ENCODE measurements around the gene BBS9. TPM values are rescaled to one million over a fixed set of nuclear protein-coding genes. Genes with fewer than 3 reads are reported as not detected.

Gene BBS9
- polyA plus RNA-seq, 4 donors = 2.0 to 8.8 (median 3.0) TPM

DNA sequence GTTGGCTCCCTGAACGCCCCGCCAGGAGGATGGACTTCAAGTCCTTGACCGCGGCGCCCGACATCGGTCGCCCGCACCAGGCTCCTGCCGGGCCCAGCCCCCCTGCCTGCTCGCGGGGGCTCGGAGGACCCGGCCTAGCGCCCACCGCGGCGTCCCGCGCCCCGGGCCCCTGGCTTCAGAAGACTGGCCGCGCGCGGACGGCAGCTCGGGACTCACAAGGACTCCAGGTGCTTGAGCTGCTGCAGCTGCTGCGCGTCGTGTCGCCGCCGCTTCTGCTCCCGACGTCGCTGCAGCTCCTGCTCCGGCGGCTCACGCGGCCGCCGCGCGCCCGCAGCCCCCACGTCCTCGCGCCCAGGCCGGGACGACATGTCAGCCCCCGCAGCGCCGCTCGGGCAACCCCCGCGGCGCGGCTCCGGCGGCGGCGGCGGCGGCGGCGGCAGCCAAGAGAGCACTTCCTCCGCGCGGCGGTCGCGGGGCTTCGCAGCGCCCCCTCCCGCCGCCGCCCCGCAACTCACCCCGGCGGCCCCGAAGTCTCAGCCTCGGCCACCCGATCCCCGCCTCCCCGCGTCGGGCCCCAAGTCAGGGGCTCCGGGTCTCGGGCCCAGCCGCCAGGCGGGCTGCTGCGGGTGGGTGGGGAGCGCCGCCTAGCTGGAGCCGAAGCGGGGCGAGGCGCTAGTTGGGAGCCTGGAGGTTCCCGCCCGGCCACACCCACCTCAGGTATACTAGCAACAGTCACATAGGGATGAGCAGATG lies 20.2 kb upstream of the BBS9 start, which contains the start of gene RP9:
RP9 (minus strand) TSS at position 400 of the 753 bp plus-strand sequence; CDS start at position 368, 32 bp downstream.
- Histone ChIP-seq H3K36me3 (ENCODE audit: control insufficient read depth in 3 of 3, insufficient read depth in 2 of 3, low read depth in 1 of 3, low read length in 3 of 3) (no peaks in the 10 kb centered on the region), H3K9me3 (ENCODE audit: control insufficient read depth in 2 of 2, insufficient read depth in 1 of 2, low read depth in 1 of 2, low read length in 1 of 2) (no peaks in the 10 kb centered on the region), H3K4me3 (ENCODE audit: low read depth in 1 of 3, low read length in 3 of 3) (peak within 1 kb of the TSS; percentile 61 to 99 (median 86)), H3K27ac (ENCODE audit: low read depth in 1 of 3, low read length in 2 of 3) (peak within 1 kb of the TSS; percentile 29 to 82 (median 75)), H3K4me1 (ENCODE audit: control insufficient read depth in 3 of 3, insufficient read depth in 2 of 3, low read depth in 1 of 3, low read length in 2 of 3) (peaks cover 2 to 14% (median 4%) of the 10 kb centered on the region in 3 donors), H3K27me3 (ENCODE audit: control insufficient read depth in 3 of 3, insufficient read depth in 3 of 3, low read length in 3 of 3) (no peaks in the 10 kb centered on the region)
- 0 to 1% (median 0%) methylated on average over 62 to 100 of the region's 100 CpGs for WGBS, 3 donors
- DNase-seq (peak; percentile 66 to 91), FAIRE-seq (no peak)

DNA sequence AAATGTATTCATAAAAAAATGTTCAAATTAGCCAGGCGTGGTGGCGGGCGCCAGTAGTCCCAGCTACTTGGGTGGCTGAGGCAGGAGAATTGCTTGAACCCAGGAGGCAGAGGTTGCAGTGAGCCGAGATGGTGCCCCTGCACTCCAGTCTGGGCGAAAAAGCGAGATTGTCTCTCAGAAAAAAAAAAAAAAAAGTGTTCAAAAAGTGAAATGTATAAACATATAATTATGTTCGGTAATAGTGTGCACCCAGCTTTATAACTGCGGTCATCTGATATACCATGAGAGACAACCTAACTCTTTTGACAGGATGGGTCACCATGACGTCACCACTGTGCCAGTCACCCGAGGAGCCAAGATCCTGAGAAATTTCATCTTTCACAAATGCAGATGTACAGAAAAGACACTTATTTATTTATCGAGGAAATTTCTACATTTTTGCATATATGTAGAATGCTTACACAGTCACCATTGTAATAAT lies 19.6 kb upstream of the BBS9 start:
- FAIRE-seq = no peak

DNA sequence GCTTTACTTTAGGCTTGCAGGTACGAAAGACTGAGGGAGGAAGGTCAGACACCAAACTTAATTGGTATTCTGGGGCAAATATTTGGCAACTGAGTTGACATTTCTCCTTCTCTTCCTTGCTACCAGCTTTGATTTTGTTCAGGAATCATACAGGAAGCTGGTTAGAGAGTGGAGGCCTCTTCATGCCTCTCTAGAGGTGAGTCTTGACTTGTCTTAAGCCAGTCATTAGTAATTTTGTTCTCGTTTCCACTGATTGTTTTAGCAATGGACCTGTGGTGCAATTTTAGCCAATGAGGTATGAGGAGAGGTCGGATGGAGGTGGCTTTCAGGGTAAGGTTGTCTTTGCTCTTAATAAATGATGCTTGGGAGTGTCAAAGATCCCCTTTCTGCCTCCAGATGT lies 17.8 kb upstream of the BBS9 start:
- FAIRE-seq = no peak
- no peak for DNase-seq
- Histone ChIP-seq H3K27me3 (ENCODE audit: control insufficient read depth in 3 of 3, insufficient read depth in 3 of 3, low read length in 3 of 3) (no peaks in the 10 kb centered on the region), H3K9me3 (ENCODE audit: control insufficient read depth in 2 of 2, insufficient read depth in 1 of 2, low read depth in 1 of 2, low read length in 1 of 2) (no peaks in the 10 kb centered on the region), H3K4me3 (ENCODE audit: low read depth in 1 of 3, low read length in 3 of 3) (no peak overlapping the region), H3K4me1 (ENCODE audit: control insufficient read depth in 3 of 3, insufficient read depth in 2 of 3, low read depth in 1 of 3, low read length in 2 of 3) (peaks cover 2 to 14% (median 4%) of the 10 kb centered on the region in 3 donors), H3K27ac (ENCODE audit: low read depth in 1 of 3, low read length in 2 of 3) (no peak overlapping the region), H3K36me3 (ENCODE audit: control insufficient read depth in 3 of 3, insufficient read depth in 2 of 3, low read depth in 1 of 3, low read length in 3 of 3) (no peaks in the 10 kb centered on the region)
- 60 to 67% (median 65%) methylated on average over 3 of the region's 3 CpGs for WGBS, 3 donors

More for the DNA sequence above, 19.6 kb upstream of the BBS9 start:
- Histone ChIP-seq H3K4me3 (ENCODE audit: low read depth in 1 of 3, low read length in 3 of 3) (peak overlapping the region in 2 of 3 donors; percentile 46 to 99), H3K36me3 (ENCODE audit: control insufficient read depth in 3 of 3, insufficient read depth in 2 of 3, low read depth in 1 of 3, low read length in 3 of 3) (no peaks in the 10 kb centered on the region), H3K4me1 (ENCODE audit: control insufficient read depth in 3 of 3, insufficient read depth in 2 of 3, low read depth in 1 of 3, low read length in 2 of 3) (peaks cover 2 to 14% (median 4%) of the 10 kb centered on the region in 3 donors), H3K27me3 (ENCODE audit: control insufficient read depth in 3 of 3, insufficient read depth in 3 of 3, low read length in 3 of 3) (no peaks in the 10 kb centered on the region), H3K9me3 (ENCODE audit: control insufficient read depth in 2 of 2, insufficient read depth in 1 of 2, low read depth in 1 of 2, low read length in 1 of 2) (no peaks in the 10 kb centered on the region), H3K27ac (ENCODE audit: low read depth in 1 of 3, low read length in 2 of 3) (peak overlapping the region in 1 of 3 donors; percentile 27)
- WGBS, 3 donors = 12 to 21% (median 20%) methylated on average over 11 of the region's 11 CpGs
- DNase-seq = peak in 1 of 2 donors; percentile 6

DNA sequence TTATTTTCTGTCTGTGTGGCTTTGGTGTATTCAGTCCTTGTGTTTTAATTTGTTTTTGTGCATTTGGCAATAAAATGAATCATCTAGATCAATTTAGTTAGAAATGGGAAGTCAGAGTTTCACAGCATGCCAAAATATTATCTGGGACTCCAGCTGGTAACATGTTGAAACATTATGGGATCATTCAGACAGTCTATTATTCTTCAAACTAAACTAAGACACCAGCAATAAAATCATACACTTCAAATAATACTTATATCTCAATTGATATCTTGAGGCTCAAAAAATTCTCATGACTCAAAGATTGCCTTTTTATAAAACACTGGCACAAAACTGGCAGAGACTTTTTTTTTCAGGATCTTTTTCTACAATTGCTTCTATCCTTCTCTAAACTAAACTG lies 14.4 kb upstream of the BBS9 start:
- Histone ChIP-seq H3K27ac (ENCODE audit: low read depth in 1 of 3, low read length in 2 of 3) (no peak overlapping the region), H3K4me1 (ENCODE audit: control insufficient read depth in 3 of 3, insufficient read depth in 2 of 3, low read depth in 1 of 3, low read length in 2 of 3) (no peaks in the 10 kb centered on the region), H3K9me3 (ENCODE audit: control insufficient read depth in 2 of 2, insufficient read depth in 1 of 2, low read depth in 1 of 2, low read length in 1 of 2) (peaks cover 0 to 2% of the 10 kb centered on the region in 2 donors), H3K36me3 (ENCODE audit: control insufficient read depth in 3 of 3, insufficient read depth in 2 of 3, low read depth in 1 of 3, low read length in 3 of 3) (no peaks in the 10 kb centered on the region), H3K27me3 (ENCODE audit: control insufficient read depth in 3 of 3, insufficient read depth in 3 of 3, low read length in 3 of 3) (no peaks in the 10 kb centered on the region), H3K4me3 (ENCODE audit: low read depth in 1 of 3, low read length in 3 of 3) (no peak overlapping the region)
- DNase-seq (no peak), FAIRE-seq (no peak)

DNA sequence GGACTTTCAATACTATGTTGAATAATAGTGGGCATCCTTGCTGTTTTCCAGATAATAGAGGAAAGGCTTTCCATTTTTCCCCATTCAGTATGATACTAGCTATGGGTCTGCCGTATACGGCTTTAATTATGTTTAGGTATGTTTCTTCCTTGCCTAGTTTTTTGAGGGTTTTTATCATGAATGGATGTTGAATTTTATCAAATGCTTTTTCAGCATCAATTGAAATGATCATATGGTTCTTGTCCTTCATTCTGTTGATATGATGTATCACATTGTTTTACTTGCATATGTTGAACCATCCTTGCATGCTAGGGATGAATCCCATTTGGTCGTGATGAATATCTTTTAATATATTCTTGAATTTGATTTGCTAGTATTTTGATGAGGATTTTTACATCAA lies 11.0 kb upstream of the BBS9 start:
- H3K4me1 ChIP-seq (ENCODE audit: control insufficient read depth in 3 of 3, insufficient read depth in 2 of 3, low read depth in 1 of 3, low read length in 2 of 3) = no peaks in the 10 kb centered on the region
- no peaks in the 10 kb centered on the region for H3K27me3 ChIP-seq (ENCODE audit: control insufficient read depth in 3 of 3, insufficient read depth in 3 of 3, low read length in 3 of 3)
- no peak for FAIRE-seq

DNA sequence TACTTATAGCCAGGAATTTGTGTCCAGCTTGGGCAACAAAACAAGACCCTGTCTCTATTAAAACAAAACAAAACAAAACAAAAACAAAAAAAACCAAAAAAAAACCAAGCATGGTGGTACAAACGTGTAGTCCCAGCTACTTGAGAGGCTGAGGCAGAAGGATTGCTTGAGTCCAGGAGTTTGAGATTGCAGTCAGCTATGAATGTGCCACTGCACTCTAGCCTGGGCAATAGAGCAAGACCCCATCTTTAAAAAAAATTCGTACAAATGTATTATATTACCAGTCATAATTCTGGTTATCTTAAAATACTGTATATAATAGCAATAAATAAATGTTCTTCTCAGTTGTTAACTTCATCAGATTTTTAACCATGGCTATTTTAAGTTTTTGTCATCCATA lies 2.3 kb upstream of the BBS9 start:
- no peak for DNase-seq
- no peak overlapping the region for H3K4me3 ChIP-seq (ENCODE audit: low read depth in 1 of 3, low read length in 3 of 3)
- H3K36me3 ChIP-seq (ENCODE audit: control insufficient read depth in 3 of 3, insufficient read depth in 2 of 3, low read depth in 1 of 3, low read length in 3 of 3) = no peaks in the 10 kb centered on the region
- H3K27ac ChIP-seq (ENCODE audit: low read depth in 1 of 3, low read length in 2 of 3) = no peak overlapping the region
- 47 to 70% (median 49%) methylated on average over 2 of the region's 2 CpGs for WGBS, 3 donors
- H3K27me3 ChIP-seq (ENCODE audit: control insufficient read depth in 3 of 3, insufficient read depth in 3 of 3, low read length in 3 of 3) = no peaks in the 10 kb centered on the region
- H3K9me3 ChIP-seq (ENCODE audit: control insufficient read depth in 2 of 2, insufficient read depth in 1 of 2, low read depth in 1 of 2, low read length in 1 of 2) = no peaks in the 10 kb centered on the region
- peaks cover 0 to 5% (median 0%) of the 10 kb centered on the region in 3 donors for H3K4me1 ChIP-seq (ENCODE audit: control insufficient read depth in 3 of 3, insufficient read depth in 2 of 3, low read depth in 1 of 3, low read length in 2 of 3)
- no peak for FAIRE-seq

More for the DNA sequence above, 11.0 kb upstream of the BBS9 start:
- DNase-seq = no peak
- Histone ChIP-seq H3K9me3 (ENCODE audit: control insufficient read depth in 2 of 2, insufficient read depth in 1 of 2, low read depth in 1 of 2, low read length in 1 of 2) (peaks cover 0 to 2% of the 10 kb centered on the region in 2 donors), H3K4me3 (ENCODE audit: low read depth in 1 of 3, low read length in 3 of 3) (no peak overlapping the region), H3K36me3 (ENCODE audit: control insufficient read depth in 3 of 3, insufficient read depth in 2 of 3, low read depth in 1 of 3, low read length in 3 of 3) (no peaks in the 10 kb centered on the region), H3K27ac (ENCODE audit: low read depth in 1 of 3, low read length in 2 of 3) (no peak overlapping the region)
- WGBS, 3 donors = 91 to 94% (median 91%) methylated on average over 3 of the region's 3 CpGs

DNA sequence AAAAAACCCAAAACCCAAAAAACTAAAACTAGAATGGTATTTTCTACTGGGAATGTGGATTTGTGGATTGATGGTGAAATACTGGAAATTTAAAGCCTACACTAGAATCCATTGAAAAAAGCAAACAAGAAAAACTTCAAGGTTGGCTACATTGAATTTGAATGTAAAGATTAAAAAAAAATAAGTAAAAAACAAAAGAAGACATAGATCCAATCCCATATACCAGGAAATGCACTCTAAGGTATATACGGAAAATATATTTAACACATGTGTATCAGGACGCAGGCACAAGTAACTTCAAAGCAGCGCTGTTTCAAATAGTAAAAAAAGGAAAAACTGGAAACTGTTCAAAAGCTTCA lies 754 bp upstream of the BBS9 start:
- peak overlapping the region; percentile 59 to 89 (median 88) for H3K4me3 ChIP-seq (ENCODE audit: low read depth in 1 of 3, low read length in 3 of 3)
- no peaks in the 10 kb centered on the region for H3K36me3 ChIP-seq (ENCODE audit: control insufficient read depth in 3 of 3, insufficient read depth in 2 of 3, low read depth in 1 of 3, low read length in 3 of 3)
- no peaks in the 10 kb centered on the region for H3K9me3 ChIP-seq (ENCODE audit: control insufficient read depth in 2 of 2, insufficient read depth in 1 of 2, low read depth in 1 of 2, low read length in 1 of 2)
- no peaks in the 10 kb centered on the region for H3K27me3 ChIP-seq (ENCODE audit: control insufficient read depth in 3 of 3, insufficient read depth in 3 of 3, low read length in 3 of 3)
- H3K27ac ChIP-seq (ENCODE audit: low read depth in 1 of 3, low read length in 2 of 3) = peak overlapping the region; percentile 77 to 94 (median 80)
- H3K4me1 ChIP-seq (ENCODE audit: control insufficient read depth in 3 of 3, insufficient read depth in 2 of 3, low read depth in 1 of 3, low read length in 2 of 3) = peaks cover 0 to 5% (median 0%) of the 10 kb centered on the region in 3 donors
- 0 to 2% (median 0%) methylated on average over 3 of the region's 3 CpGs for WGBS, 3 donors
- DNase-seq (no peak), FAIRE-seq (no peak)

DNA sequence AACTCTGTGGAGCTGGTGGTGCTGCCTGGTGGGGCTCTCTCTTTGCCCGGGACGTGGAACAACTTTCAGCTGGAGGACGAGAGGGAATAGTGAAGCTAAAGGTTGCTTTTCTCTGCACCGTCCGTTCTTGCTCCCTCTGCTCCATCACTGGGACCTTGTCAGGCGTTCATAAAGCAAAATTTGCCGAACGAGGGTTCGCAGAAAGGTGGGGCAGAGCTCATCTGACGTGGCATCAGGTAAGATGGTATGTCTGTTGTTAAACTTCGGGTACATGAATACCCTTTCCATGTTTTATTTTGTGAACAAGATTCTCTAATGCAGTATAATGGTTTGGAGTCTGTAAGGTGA lies 416 bp downstream of the BBS9 start:
- Histone ChIP-seq H3K27ac (ENCODE audit: low read depth in 1 of 3, low read length in 2 of 3) (peak overlapping the region; percentile 48 to 94 (median 80)), H3K36me3 (ENCODE audit: control insufficient read depth in 3 of 3, insufficient read depth in 2 of 3, low read depth in 1 of 3, low read length in 3 of 3) (no peaks in the 10 kb centered on the region), H3K27me3 (ENCODE audit: control insufficient read depth in 3 of 3, insufficient read depth in 3 of 3, low read length in 3 of 3) (no peaks in the 10 kb centered on the region), H3K4me3 (ENCODE audit: low read depth in 1 of 3, low read length in 3 of 3) (peak overlapping the region; percentile 39 to 89 (median 88)), H3K9me3 (ENCODE audit: control insufficient read depth in 2 of 2, insufficient read depth in 1 of 2, low read depth in 1 of 2, low read length in 1 of 2) (no peaks in the 10 kb centered on the region), H3K4me1 (ENCODE audit: control insufficient read depth in 3 of 3, insufficient read depth in 2 of 3, low read depth in 1 of 3, low read length in 2 of 3) (peaks cover 0 to 5% (median 0%) of the 10 kb centered on the region in 3 donors)
- no peak for FAIRE-seq
- peak in 1 of 2 donors; percentile 8 for DNase-seq
- 0% methylated on average over 11 of the region's 11 CpGs for WGBS, 3 donors

All from small intestine (tissue), 7 donors.